ENCODE results near the gene UGT1A8. TPM values are rescaled to one million over a fixed set of nuclear protein-coding genes. Genes with fewer than 3 reads are reported as not detected.

UGT1A8 gene
- not detected in 2 replicates for total RNA-seq

GRCh38 chr2:233617476-233617875 lies at the start of gene UGT1A8:
TSS of gene UGT1A8 (plus strand) at chr2:233617633. CDS start at chr2:233617708, 75 bp downstream.

GRCh38 chr2:233636306-233636705 lies 18.9 kb downstream of the UGT1A8 start, which contains the start of gene UGT1A10:
TSS of gene UGT1A10 (plus strand) at chr2:233636448. CDS start at chr2:233636523, 75 bp downstream.

GRCh38 chr2:233671290-233672161 lies 54.1 kb downstream of the UGT1A8 start, which contains the start of gene UGT1A9:
TSS of gene UGT1A9 (plus strand) at chr2:233671898. CDS start at chr2:233671935, 37 bp downstream.

GRCh38 chr2:233681521-233682099 lies 64.2 kb downstream of the UGT1A8 start, which contains the start of gene UGT1A7:
TSS of gene UGT1A7 (plus strand) at chr2:233681901. CDS start at chr2:233681938, 37 bp downstream.

GRCh38 chr2:233692648-233693047 lies 75.2 kb downstream of the UGT1A8 start, which contains the start of gene UGT1A6:
TSS of gene UGT1A6 (plus strand) at chr2:233692890. CDS start at chr2:233693005, 115 bp downstream.

DNA sequence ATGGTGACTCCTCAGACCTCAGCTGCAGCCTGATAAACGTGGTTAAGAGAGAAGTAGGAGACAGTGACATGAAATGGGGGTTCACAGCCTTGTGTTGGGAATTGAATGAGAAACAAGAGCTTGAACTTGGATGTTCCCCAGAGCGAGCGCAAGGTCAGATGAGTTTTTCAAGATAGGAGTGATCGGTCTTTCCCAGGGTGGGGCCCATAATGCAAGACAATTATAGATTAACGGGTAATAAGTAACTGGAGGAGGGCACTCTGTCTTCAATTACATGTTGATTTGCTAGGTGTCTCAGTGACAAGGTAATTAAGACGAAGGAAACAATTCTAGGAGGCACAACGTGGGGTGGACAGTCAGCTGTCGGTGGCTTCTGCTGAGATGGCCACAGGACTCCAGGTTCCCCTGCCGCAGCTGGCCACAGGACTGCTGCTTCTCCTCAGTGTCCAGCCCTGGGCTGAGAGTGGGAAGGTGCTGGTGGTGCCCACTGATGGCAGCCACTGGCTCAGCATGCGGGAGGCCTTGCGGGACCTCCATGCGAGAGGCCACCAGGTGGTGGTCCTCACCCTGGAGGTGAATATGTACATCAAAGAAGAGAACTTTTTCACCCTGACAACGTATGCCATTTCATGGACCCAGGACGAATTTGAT lies 95.3 kb downstream of the UGT1A8 start, which contains the start of gene UGT1A5:
Gene UGT1A5 (plus strand): TSS at position 297 of the 651 bp plus-strand sequence. CDS start 85 bp downstream, at position 382.

GRCh38 chr2:233718552-233718951 lies 101.1 kb downstream of the UGT1A8 start, which contains the start of gene UGT1A4:
TSS of gene UGT1A4 (plus strand) at chr2:233718736. CDS start at chr2:233718821, 85 bp downstream.

GRCh38 chr2:233728723-233729301 lies 111.4 kb downstream of the UGT1A8 start, which contains the start of gene UGT1A3:
TSS of gene UGT1A3 (plus strand) at chr2:233729042. CDS start at chr2:233729127, 85 bp downstream.

GRCh38 chr2:233760043-233760442 lies 142.6 kb downstream of the UGT1A8 start, which contains the start of gene UGT1A1:
TSS of gene UGT1A1 (plus strand) at chr2:233760270. CDS start at chr2:233760288, 18 bp downstream.

GRCh38 chr2:233778030-233778429 lies 160.6 kb downstream of the UGT1A8 start, which contains the start of gene MROH2A:
TSS of gene MROH2A (plus strand) at chr2:233778330. CDS start at chr2:233779359, 1,029 bp downstream.

Other genes with a start within 250 kb of the UGT1A8 start
- gene USP40, start 50.9 kb upstream of the UGT1A8 start, total RNA-seq = 34.1 and 36.2 TPM in 2 replicates
- not detected in 2 replicates for gene UGT1A10, start 18.8 kb downstream of the UGT1A8 start, total RNA-seq
- not detected in 2 replicates for gene UGT1A9, start 54.3 kb downstream of the UGT1A8 start, total RNA-seq
- gene UGT1A7, start 64.3 kb downstream of the UGT1A8 start, total RNA-seq = 0.16 and 0.27 TPM in 2 replicates
- gene UGT1A6, start 75.3 kb downstream of the UGT1A8 start, total RNA-seq = 0.38 and 0.78 TPM in 2 replicates
- gene UGT1A5, start 95.3 kb downstream of the UGT1A8 start, total RNA-seq = not detected in 2 replicates
- not detected in 2 replicates for gene UGT1A4, start 101.1 kb downstream of the UGT1A8 start, total RNA-seq
- not detected in 2 replicates for gene UGT1A3, start 111.4 kb downstream of the UGT1A8 start, total RNA-seq
- gene UGT1A1, start 142.6 kb downstream of the UGT1A8 start, total RNA-seq = not detected in 2 replicates
- 0.38 TPM in 1 of 2 replicates, not detected in the other for gene MROH2A, start 160.7 kb downstream of the UGT1A8 start, total RNA-seq
- 10.9 and 34.3 TPM in 2 replicates for gene HJURP, start 236.9 kb downstream of the UGT1A8 start, total RNA-seq

Measured in hair follicular keratinocyte (primary cell).